GM12878 (cell line): ENCODE results near the gene GEMIN7. TPM values are rescaled to one million over a fixed set of nuclear protein-coding genes. Genes with fewer than 3 reads are reported as not detected.
A peak's percentile ranks its signal among the peaks of the same experiment; 100 is the strongest.

Experiments
- ATAC-seq: fragments of 200-7000 bp; cut with Tn5 transposase; 3 replicates; pipeline ENCODE4 v1.9.1; 2020; ENCODE audit warnings: mild to moderate bottlenecking, moderate library complexity
- BruUV-seq: library from RNA; stranded (reverse); fragments of 400-500 nt; replicated peaks from 2 replicates; lab custom pipeline; 2021; lab: Mats Ljungman, UMichigan
- CTCF ChIA-PET: fragments of 300-600 bp; sonication (Branson Sonifier 250); formaldehyde crosslinking; extraction: SDS; loops from one replicate; lab custom pipeline; 2021; ENCODE audit warnings: inconsistent platforms; lab: Yijun Ruan, JAX
- POLR2A ChIA-PET: fragments of 350-600 bp; formaldehyde crosslinking; extraction: SDS; loops from one replicate; lab custom pipeline; 2021; ENCODE audit warnings: inconsistent platforms; lab: Charles Lee
- RAD21 ChIA-PET: fragments of 300-600 bp; sonication (Branson Sonifier 250); formaldehyde crosslinking; loops from one replicate; lab custom pipeline; 2023; ENCODE audit warnings: antibody characterized with exemption; ENCODE audit not compliant: unreplicated experiment; lab: Charles Lee
- SMC1A ChIA-PET: fragments of 300-600 bp; sonication (Branson Sonifier 250); formaldehyde crosslinking; loops from one replicate; lab custom pipeline; 2023; ENCODE audit not compliant: unreplicated experiment, uncharacterized antibody; lab: Charles Lee
- DNase-seq: peaks from one replicate; pipeline ENCODE4 v3.0.0-alpha.2; 2011; ENCODE audit warnings: low read depth, low spot score
- FAIRE-seq: peaks from 3 replicates; lab custom pipeline; 2011; peaks lifted over from hg19 to GRCh38; lab: Jason Lieb, UNC
- H2AFZ ChIP-seq: 2 replicates; pipeline ENCODE4 v1.6.0; 2011; ENCODE audit warnings: low read depth, low read length, control low read depth; ENCODE audit not compliant: control insufficient read depth
- H3K27ac ChIP-seq: 2 replicates; pipeline ENCODE4 v1.5.1; 2011; ENCODE audit warnings: control low read depth; ENCODE audit not compliant: control insufficient read depth, insufficient read depth
- H3K27me3 ChIP-seq, 2 experiments: replicated peaks in 1 of 2; 2 replicates each; pipeline versions ENCODE4 v1.6.0 to v1.6.1; 2011; ENCODE audit warnings: low read length in 1 of 2; ENCODE audit not compliant: control insufficient read depth in 2 of 2, insufficient read depth in 2 of 2
- H3K36me3 ChIP-seq, 2 experiments: 2 replicates each; pipeline ENCODE4 v1.5.1; 2011; ENCODE audit warnings: low read length in 1 of 2; ENCODE audit not compliant: control insufficient read depth in 2 of 2, insufficient read depth in 2 of 2
- H3K4me1 ChIP-seq: 2 replicates; pipeline ENCODE4 v1.6.1; 2011; ENCODE audit warnings: mild to moderate bottlenecking, low read length, moderate library complexity, mixed read lengths; ENCODE audit not compliant: control insufficient read depth, insufficient read depth
- H3K4me2 ChIP-seq: 2 replicates; pipeline ENCODE4 v1.6.0; 2011; ENCODE audit warnings: control low read depth; ENCODE audit not compliant: control insufficient read depth, insufficient read depth
- H3K4me3 ChIP-seq: fragments of 200-600 bp; sonication (generic); 2 replicates; pipeline ENCODE4 v1.5.1; 2016
- H3K79me2 ChIP-seq: 2 replicates; pipeline ENCODE4 v1.6.0; 2011; ENCODE audit warnings: low read length; ENCODE audit not compliant: control insufficient read depth, insufficient read depth
- H3K9ac ChIP-seq: 2 replicates; pipeline ENCODE4 v1.8.0; 2011; ENCODE audit warnings: low read length, control low read depth, mixed read lengths; ENCODE audit not compliant: control insufficient read depth, insufficient read depth
- H3K9me3 ChIP-seq: replicated peaks from 3 replicates; pipeline ENCODE4 v1.5.1; 2011; ENCODE audit warnings: mild to moderate bottlenecking, low read length; ENCODE audit not compliant: control insufficient read depth, insufficient read depth
- H4K20me1 ChIP-seq: 2 replicates; pipeline ENCODE4 v1.6.0; 2011; ENCODE audit not compliant: control insufficient read depth, insufficient read depth
- PBX3 ChIP-seq: IDR thresholded peaks from 2 replicates; pipeline ENCODE4 v1.6.1; 2011; ENCODE audit warnings: mild to moderate bottlenecking, low read depth, low read length, moderate library complexity; ENCODE audit not compliant: insufficient replicate concordance
- SMAD1 ChIP-seq: fragments of 450-650 bp; IDR thresholded peaks from 2 replicates; pipeline ENCODE4 v1.6.1; 2018; ENCODE audit warnings: mild to moderate bottlenecking, low read depth; ENCODE audit not compliant: partially characterized antibody
- WGBS: methylation state at CpG from one replicate; pipeline ENCODE4 v1.1.6; 2016; ENCODE audit warnings: low lambda C conversion rate; ENCODE audit not compliant: insufficient replicate concordance, insufficient coverage; ENCODE audit errors: missing lambda C conversion rate; 5-methylcytosine and 5-hydroxymethylcytosine counted together
- in situ Hi-C: fragments of 300-500 bp; cut with MboI; formaldehyde crosslinking; loops from 9 replicates; pipeline ENCODE4 v1.14.3; 2018; ENCODE audit warnings: mixed read lengths
- intact Hi-C: fragments of 100-400 bp; cut with micrococcal nuclease; formaldehyde crosslinking; loops from one replicate; pipeline ENCODE4 v1.14.2; 2022; ENCODE audit not compliant: unreplicated experiment
- polyA plus RNA-seq, 11 experiments: library from polyadenylated mRNA; depleted of rRNA in 4 of 11; unstranded in 6 of 11; stranded (reverse) in 5 of 11; fragments of >200 nt; fragmentation: Nextera tagmentation in 4 of 11; fragmentation: Illumina TruSeq in 1 of 11; extraction: Ambion mirVana in 4 of 11; extraction: Trizol in 1 of 11; gene quantifications; 1 replicate in 1 of 11; 2 replicates in 10 of 11; pipeline versions ENCODE4 v1.2.1 to v1.2.3, GENCODE V29; 2011 to 2016; ENCODE audit warnings: inconsistent platforms in 2 of 11, missing spikeins in 2 of 11, low read depth in 1 of 11
- total RNA-seq, 4 experiments: library from RNA; depleted of rRNA in 3 of 4; stranded (reverse); fragments of >200 nt in 3 of 4; fragmentation: Illumina TruSeq in 1 of 4; extraction: Trizol in 1 of 4; gene quantifications; 2 replicates each; pipeline versions ENCODE4 v1.2.1 to v1.2.3, GENCODE V29; 2013 to 2021

GEMIN7 gene
- total and polyA plus RNA-seq, 10 of the 15 experiments (the other 5 are each of a cell fraction or from before 2014, with no cell fraction given): 21.1 to 76.7 (median 44.9) TPM

- H3K27ac ChIP-seq: peak overlapping the region; percentile 95
- WGBS: 26% methylated on average over 10 of the region's 10 CpGs
- H3K36me3 ChIP-seq: peaks cover 2 to 10% of the 10 kb centered on the region in 2 experiments; a peak in 3 of 4 replicates
- peak overlapping the region; percentile 89 for H3K4me3 ChIP-seq
- no peaks in the 10 kb centered on the region for H3K9me3 ChIP-seq
- SMC1A ChIA-PET: interaction anchor here (1.9 kb wide), 1 partner anchor 14 kb away, joined by 7 read pairs; the partner anchor contains the start of gene PPP1R37
- POLR2A ChIA-PET: interaction anchor here (1.4 to 3.3 kb wide), 3 partner anchors 14 to 77 kb away, joined by 3 to 36 read pairs (median 15); partner anchors contain the start of genes PPP1R37 and RELB
- no peak for FAIRE-seq
- in situ Hi-C loops (no loop called here), intact Hi-C loops (loop anchor here (1.0 to 10.0 kb wide), 5 partner anchors 14 to 396 kb away; partner anchors contain the start of genes BLOC1S3, PPP1R37 and TRAPPC6A)
- DNase-seq: no peak
- no TSS peak for BruUV-seq
- ATAC-seq: no peak
- CTCF ChIA-PET: interaction anchor here (0.6 to 3.5 kb wide), 6 partner anchors 13 to 310 kb away, joined by 3 to 19 read pairs (median 5); no protein-coding TSS in a partner anchor
- peak overlapping the region; percentile 98 for H3K9ac ChIP-seq
- peak overlapping the region; percentile 98 for H3K4me2 ChIP-seq
- RAD21 ChIA-PET: interaction anchor here (0.7 to 2.5 kb wide), 4 partner anchors 14 to 58 kb away, joined by 3 to 19 read pairs (median 3); partner anchors contain the start of gene PPP1R37
- no peaks in the 10 kb centered on the region; the same call in 1 of the 2 replicates for H4K20me1 ChIP-seq
- peaks cover 78% of the 10 kb centered on the region for H3K79me2 ChIP-seq
- TF ChIP-seq SMAD1 (no peak), PBX3 (no peak)
- peak overlapping the region; percentile 82 for H2AFZ ChIP-seq
- peaks cover 25% of the 10 kb centered on the region for H3K4me1 ChIP-seq
- H3K27me3 ChIP-seq: no peaks in the 10 kb centered on the region
These were observed 534 bp upstream of the GEMIN7 start for GRCh38 chr19:45078390-45079062.
